AG04450 (cell line): ENCODE measurements around the gene DPP10. TPM values are rescaled to one million over a fixed set of nuclear protein-coding genes. Genes with fewer than 3 reads are reported as not detected.

Source experiments
- CTCF ChIA-PET: fragments of 300-600, 350-600 bp; formaldehyde crosslinking; extraction: SDS; loops from one replicate; lab custom pipeline; 2022; ENCODE audit warnings: antibody characterized with exemption, inconsistent platforms; lab: Charles Lee
- POLR2A ChIA-PET: fragments of 350-600 bp; formaldehyde crosslinking; extraction: SDS; loops from one replicate; lab custom pipeline; 2021; ENCODE audit warnings: antibody characterized with exemption, inconsistent platforms; lab: Yijun Ruan, JAX
- DNase-seq: peaks from one replicate; pipeline ENCODE4 v3.0.0-alpha.2; 2011; ENCODE audit warnings: low read depth, low spot score
- H3K27ac ChIP-seq: one replicate; pipeline ENCODE4 v1.5.1; 2012; ENCODE audit warnings: low read depth, low read length, control low read depth
- H3K27me3 ChIP-seq: one replicate; pipeline ENCODE4 v1.6.0; 2012; ENCODE audit warnings: low read length; ENCODE audit not compliant: control insufficient read depth, insufficient read depth
- H3K4me3 ChIP-seq: 2 replicates; pipeline ENCODE4 v1.5.1; 2011; ENCODE audit warnings: mild to moderate bottlenecking, low read depth, low read length, control low read depth
- H3K9me3 ChIP-seq: 2 replicates; pipeline ENCODE4 v1.5.1; 2012; ENCODE audit warnings: low read length; ENCODE audit not compliant: control insufficient read depth, insufficient read depth
- polyA plus RNA-seq: library from polyadenylated mRNA; depleted of rRNA; stranded (reverse); fragments of >200 nt; gene quantifications from 2 replicates; pipeline ENCODE4 v1.2.3, GENCODE V29; 2011
- TF ChIP-seq, protein P1 (sequence below): IDR thresholded peaks from 2 replicates; pipeline ENCODE4 v1.5.1; 2011; ENCODE audit warnings: low read depth, low read length, control low read depth, inconsistent platforms

The DPP10 gene
- polyA plus RNA-seq, 1 experiment = not detected

DNA sequence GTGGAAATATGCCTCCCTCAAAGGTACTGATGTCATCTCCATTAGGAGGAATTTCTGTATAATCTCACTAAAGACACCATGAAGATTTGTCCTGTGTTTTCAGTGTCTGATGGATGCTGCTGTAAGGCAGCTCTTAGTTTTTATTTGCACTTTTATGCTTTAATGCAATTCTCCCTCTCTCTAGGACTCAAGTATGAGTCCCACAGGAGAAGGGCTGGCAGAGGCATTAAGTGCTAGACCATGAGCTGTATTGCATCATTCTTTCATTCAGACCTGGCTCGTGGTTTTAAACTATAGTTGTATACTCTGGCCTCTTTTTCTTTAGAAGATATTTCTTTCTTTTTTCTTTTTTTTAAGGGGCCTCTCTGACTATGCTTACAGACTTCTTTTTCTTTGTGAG is 805.6 kb downstream of the DPP10 start:
- Histone ChIP-seq H3K27ac (no peak overlapping the region), H3K9me3 (no peaks in the 10 kb centered on the region; the same call in 1 of the 2 replicates), H3K27me3 (no peaks in the 10 kb centered on the region), H3K4me3 (no peak overlapping the region)
- POLR2A ChIA-PET = no interaction called here
- CTCF ChIA-PET = no interaction called here
- no peak for DNase-seq
- TF ChIP-seq, protein P1, sequence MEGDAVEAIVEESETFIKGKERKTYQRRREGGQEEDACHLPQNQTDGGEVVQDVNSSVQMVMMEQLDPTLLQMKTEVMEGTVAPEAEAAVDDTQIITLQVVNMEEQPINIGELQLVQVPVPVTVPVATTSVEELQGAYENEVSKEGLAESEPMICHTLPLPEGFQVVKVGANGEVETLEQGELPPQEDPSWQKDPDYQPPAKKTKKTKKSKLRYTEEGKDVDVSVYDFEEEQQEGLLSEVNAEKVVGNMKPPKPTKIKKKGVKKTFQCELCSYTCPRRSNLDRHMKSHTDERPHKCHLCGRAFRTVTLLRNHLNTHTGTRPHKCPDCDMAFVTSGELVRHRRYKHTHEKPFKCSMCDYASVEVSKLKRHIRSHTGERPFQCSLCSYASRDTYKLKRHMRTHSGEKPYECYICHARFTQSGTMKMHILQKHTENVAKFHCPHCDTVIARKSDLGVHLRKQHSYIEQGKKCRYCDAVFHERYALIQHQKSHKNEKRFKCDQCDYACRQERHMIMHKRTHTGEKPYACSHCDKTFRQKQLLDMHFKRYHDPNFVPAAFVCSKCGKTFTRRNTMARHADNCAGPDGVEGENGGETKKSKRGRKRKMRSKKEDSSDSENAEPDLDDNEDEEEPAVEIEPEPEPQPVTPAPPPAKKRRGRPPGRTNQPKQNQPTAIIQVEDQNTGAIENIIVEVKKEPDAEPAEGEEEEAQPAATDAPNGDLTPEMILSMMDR = no peak

DNA sequence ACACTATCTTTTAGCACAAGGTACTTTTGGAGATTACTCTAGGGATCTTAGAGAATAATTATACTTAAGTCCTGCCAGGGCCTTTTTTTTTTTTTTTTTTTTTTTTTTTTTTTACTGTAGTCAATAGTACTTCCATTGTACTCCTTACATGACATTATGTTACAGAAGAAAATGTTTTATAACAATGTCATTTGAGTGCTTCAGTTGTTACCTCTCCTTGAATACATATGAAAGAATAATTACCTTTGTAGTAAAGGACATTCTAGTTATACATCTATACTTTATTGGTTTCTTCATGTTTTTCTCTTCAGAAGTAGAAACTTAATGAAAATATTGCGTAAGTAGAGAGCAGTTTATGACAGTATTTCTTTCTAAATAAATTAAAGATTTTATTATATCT is 834.9 kb downstream of the DPP10 start:
- no peaks in the 10 kb centered on the region for H3K27me3 ChIP-seq
- H3K27ac ChIP-seq = no peak overlapping the region
- H3K4me3 ChIP-seq = no peak overlapping the region
- TF ChIP-seq, protein P1 = no peak
- ChIA-PET POLR2A (no interaction called here), CTCF (no interaction called here)
- H3K9me3 ChIP-seq = peaks cover 11% of the 10 kb centered on the region
- DNase-seq = no peak

DNA sequence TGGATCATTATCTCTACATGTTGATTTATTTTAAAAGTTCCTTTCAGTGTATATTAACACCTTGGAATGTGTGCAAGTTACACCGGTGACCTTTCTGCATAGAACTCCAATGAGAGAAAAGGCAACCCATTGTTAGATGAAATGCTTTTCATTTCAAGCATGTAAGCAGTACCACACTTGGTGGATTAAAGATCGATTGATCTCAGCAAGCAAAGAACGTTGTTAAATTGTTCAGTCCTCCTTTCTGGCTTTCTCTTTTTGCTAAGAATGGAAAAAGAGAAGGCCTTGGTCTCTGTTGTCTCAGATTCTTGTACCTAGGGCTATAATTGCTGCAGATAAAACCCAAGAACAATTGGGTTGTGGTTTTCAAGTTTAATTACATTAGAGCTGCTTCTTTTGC is 843.0 kb downstream of the DPP10 start:
- CTCF ChIA-PET = interaction anchor here (0.6 kb wide), 1 partner anchor 768 kb away, joined by 3 read pairs; no protein-coding TSS in a partner anchor

DNA sequence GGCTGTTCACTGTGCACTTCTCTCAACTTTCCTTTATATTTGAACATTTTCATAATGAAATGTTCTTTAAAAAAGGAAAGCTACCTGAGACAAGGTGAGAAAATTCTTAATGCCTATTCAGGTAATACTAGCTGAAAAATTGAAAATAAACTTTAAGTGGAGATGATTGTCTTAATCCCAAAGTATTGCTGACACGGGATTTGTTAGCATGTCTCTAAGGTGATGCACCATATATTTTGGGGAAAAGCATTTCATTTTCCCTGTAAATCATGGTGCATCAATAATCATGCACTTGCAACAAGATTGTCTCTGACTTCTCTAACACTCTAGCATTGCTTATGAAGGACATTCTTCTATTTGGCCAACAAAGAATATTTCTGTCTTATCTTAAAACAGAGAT is 848.0 kb downstream of the DPP10 start:
- TF ChIP-seq, protein P1 = no peak
- Histone ChIP-seq H3K4me3 (no peak overlapping the region), H3K27ac (no peak overlapping the region), H3K9me3 (peaks cover 6% of the 10 kb centered on the region; the same call in 1 of the 2 replicates), H3K27me3 (no peaks in the 10 kb centered on the region)
- no peak for DNase-seq
- ChIA-PET POLR2A (no interaction called here), CTCF (no interaction called here)

More for the DNA sequence above, 843.0 kb downstream of the DPP10 start:
- H3K27ac ChIP-seq = no peak overlapping the region
- no peak for DNase-seq
- POLR2A ChIA-PET = no interaction called here
- H3K27me3 ChIP-seq = no peaks in the 10 kb centered on the region
- no peak overlapping the region for H3K4me3 ChIP-seq
- H3K9me3 ChIP-seq = peaks cover 2% of the 10 kb centered on the region; the same call in 1 of the 2 replicates
- TF ChIP-seq, protein P1 = no peak

DNA sequence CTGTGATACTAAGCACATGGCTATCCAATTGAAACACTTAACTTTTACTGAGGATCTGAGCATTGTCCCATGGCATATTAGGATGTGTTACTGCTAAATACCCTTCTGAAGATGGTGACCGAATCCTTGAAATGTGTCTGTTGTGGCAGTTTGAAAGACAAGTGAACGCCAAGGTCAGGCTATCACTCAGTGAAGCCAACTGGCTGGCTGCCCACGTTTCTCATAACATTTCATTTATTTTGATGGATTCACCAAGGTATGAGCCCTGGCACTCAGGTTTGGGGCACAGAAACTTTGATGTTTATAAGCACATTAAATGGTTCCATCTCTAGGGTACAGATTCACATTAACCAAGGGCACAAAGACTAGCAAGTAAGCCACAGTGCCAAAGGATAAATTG is 850.3 kb downstream of the DPP10 start:
- ChIA-PET POLR2A (no interaction called here), CTCF (no interaction called here)
- H3K27me3 ChIP-seq = no peaks in the 10 kb centered on the region
- H3K9me3 ChIP-seq = peaks cover 6% of the 10 kb centered on the region; the same call in 1 of the 2 replicates
- DNase-seq = no peak
- H3K27ac ChIP-seq = no peak overlapping the region
- H3K4me3 ChIP-seq = no peak overlapping the region
- TF ChIP-seq, protein P1 = no peak
